Measurements from ENCODE around the gene DLK1.

DLK1 gene

GRCh38 chr14:100755649-100756048 is 29.0 kb downstream of the DLK1 start:
- DNase-seq (ENCODE audit: low spot score), result no peak

GRCh38 chr14:100761481-100761880 is 34.8 kb downstream of the DLK1 start:
- no peak for DNase-seq (ENCODE audit: low spot score)

GRCh38 chr14:100762089-100762515 is 35.4 kb downstream of the DLK1 start:
- no peak for DNase-seq (ENCODE audit: low spot score)

GRCh38 chr14:100762901-100763300 is 36.2 kb downstream of the DLK1 start:
- DNase-seq (ENCODE audit: low spot score), result no peak

GRCh38 chr14:100764471-100765115 is 37.9 kb downstream of the DLK1 start:
- DNase-seq (ENCODE audit: low spot score), result no peak

DNA sequence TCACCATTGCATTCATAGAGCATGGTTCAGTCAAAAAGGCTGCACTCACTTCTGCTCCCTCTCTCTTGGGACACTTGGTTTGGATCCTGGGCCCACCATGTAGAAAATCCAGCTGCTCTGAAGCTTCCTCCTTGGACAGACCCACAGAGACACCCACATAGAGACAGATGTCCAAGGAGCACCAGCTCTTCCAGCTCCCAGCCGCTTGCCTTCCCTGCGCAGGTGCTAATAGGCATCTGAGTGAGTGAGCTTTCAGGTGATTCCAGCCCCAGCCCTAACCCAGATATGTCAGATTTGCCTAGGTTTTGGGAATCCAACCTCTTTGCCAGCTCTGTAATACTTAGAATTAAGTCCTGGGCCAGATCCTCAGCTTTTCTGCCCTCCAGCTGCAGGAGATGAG is 38.6 kb downstream of the DLK1 start:
- no peak for DNase-seq (ENCODE audit: low spot score)

DNA sequence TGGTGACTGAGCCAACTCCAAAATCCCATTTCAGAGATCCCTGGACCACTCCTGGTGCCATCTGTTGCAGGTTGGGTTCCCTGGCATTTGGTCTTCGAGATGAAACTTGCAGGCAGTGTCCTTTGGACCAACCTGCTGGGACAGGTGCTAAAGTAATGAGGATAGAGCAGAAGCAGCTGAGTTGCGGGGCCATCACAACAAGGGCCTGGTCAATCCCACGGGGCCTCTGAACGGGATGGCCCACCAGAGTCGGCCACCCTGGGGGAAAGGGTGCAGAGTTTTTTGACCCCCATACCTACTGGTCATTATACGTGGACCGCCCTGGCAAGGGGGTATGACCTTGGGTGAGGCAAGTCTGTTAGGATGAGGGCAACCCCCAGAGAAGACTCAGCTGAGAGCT is 39.3 kb downstream of the DLK1 start:
- DNase-seq (ENCODE audit: low spot score), result no peak

DNA sequence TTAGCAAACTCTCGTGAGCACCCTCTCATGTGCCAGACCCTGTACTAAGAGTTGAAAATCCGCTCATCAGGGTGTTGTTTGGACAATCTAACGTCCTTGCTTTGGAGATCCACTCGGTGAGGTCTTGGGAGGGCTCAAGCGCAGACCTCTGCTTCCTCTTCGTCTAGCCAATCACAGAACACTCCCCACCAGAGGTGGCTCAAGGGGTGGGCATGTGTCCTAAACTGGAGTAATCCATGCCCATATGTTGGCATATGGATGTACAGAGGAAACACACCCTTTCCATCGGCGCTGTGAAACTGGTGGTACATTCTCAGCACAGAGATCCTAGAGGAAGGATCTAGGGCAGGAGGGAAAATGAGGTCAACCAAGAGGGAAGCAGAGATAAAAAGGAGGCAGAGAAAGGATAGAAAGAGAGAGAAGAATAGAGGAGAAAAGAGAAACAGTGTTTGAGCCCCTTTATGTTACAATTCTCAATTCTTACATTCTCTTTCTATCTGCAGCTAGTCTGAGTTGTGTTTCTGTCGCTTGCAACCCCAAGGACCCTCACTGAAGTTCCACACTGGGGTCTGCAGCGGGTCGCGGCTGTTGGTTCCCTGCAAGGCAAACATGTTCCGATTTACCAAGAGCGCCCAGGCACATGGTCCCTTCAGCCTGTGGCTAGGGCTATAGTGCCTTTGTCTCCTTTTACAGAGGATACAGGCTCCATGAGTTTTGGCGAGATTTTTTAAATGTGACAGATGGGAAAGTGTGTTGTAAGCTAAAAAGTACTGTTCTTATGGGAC is 40.5 kb downstream of the DLK1 start:
- no peak for DNase-seq (ENCODE audit: low spot score)

GRCh38 chr14:100767788-100768536 is 41.3 kb downstream of the DLK1 start:
- DNase-seq (ENCODE audit: low spot score), result no peak

GRCh38 chr14:100769035-100769939 is 42.6 kb downstream of the DLK1 start:
- DNase-seq (ENCODE audit: low spot score), result no peak

DNA sequence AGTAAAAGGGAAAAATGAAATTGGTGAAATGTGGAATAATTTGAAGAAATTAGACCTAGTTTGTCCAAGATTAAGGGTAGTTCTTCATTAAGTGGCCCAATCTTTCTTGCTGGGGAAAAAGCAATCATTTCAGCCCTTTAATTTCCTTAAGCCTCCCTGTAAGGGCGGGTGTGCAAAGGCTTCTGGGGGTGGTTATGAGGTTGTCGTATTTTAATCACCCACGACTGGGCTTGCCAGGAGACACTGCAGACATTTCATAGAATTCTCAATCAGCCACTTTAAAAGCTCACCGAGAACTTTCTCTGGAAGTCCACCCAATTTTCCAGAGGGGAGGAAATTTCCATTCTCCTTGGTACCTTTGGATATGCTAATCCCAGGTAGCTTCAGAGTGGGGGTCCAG is 43.4 kb downstream of the DLK1 start:
- no peak for DNase-seq (ENCODE audit: low spot score)

- peak; percentile 16 for DNase-seq (ENCODE audit: low spot score)
Observed at GRCh38 chr14:100770605-100771120, 44.0 kb downstream of the DLK1 start.

- DNase-seq (ENCODE audit: low spot score), result peak; percentile 39
Observed at GRCh38 chr14:100771121-100771800, 44.6 kb downstream of the DLK1 start.

GRCh38 chr14:100772607-100773165 is 46.0 kb downstream of the DLK1 start:
- no peak for DNase-seq (ENCODE audit: low spot score)

- DNase-seq (ENCODE audit: low spot score), result no peak
Observed at GRCh38 chr14:100773331-100774163, 46.9 kb downstream of the DLK1 start.

GRCh38 chr14:100774164-100774537 is 47.5 kb downstream of the DLK1 start:
- DNase-seq (ENCODE audit: low spot score), result no peak

DNA sequence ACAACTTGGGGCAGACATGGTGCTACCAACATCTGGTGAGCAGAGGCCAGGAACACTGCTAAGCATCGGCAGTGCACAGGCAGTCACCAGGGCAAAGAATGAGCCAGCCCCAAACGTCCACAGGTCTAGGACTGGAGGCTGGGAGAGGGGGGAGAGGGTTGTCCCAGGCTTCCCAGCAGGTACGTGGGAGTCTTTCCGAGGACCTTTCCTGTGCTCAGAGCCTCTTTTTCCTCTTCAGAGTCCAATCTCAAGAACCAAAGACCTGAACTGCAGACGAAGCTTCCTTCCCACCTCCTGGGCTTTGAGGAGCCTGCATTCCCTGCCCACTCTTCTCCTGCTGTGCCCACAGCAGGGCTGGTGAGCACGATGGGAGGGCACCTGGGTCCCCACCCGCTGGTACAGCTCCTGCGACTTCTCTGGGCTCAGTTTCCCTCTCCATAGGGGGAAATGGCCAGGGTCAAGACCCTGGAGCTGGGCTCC is 48.7 kb downstream of the DLK1 start:
- no peak for DNase-seq (ENCODE audit: low spot score)

DNA sequence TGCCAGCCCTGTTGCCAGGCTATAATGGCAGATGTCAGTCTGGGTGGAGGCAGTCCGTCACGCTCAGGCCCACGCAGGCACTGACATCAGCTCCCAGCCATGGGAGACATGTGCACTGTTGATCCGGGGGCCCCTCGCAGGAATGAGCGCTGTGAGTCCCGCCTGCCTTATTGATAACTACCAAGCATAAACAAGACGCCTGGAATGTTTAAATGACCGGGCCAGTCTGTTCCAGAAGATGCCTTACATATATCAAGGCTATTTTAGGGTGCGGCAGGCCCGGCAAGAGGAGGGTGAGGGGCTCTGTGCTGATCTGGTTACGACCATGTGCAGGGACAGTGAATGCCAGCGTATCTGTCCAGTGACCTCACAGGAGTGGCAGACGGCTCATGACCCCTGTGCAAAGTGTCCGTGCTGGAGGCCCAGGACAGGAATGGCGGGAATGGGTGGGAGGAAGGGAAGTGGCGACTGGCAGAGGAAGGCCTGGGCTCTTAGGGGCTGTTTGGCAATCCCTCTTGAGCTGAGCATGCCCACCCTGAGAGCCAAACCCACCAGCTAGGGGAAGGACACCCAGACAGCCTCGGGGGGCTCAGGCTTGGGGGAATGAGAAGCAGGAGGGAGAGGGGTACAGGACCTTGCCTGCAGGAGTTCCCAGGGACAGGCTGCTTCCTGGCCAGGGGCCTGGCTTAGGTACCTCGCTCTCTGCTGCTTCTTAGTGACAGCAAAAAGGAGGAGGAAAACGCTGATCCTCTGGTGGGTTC is 49.3 kb downstream of the DLK1 start:
- no peak for DNase-seq (ENCODE audit: low spot score)

Measured in SK-N-DZ (cell line).